Endothelial cell of umbilical vein (primary cell): ENCODE data around the gene TMEM270. TPM values are rescaled to one million over a fixed set of nuclear protein-coding genes. Genes with fewer than 3 reads are reported as not detected.
A peak's percentile ranks its signal among the peaks of the same experiment; 100 is the strongest.

Source experiments
- BruUV-seq: library from RNA; stranded (reverse); fragments of 400-500 nt; replicated peaks from 2 replicates; lab custom pipeline; 2021; lab: Mats Ljungman, UMichigan
- CTCF ChIA-PET: fragments of 300-600, 350-600 bp; sonication (Branson Sonifier 250); formaldehyde crosslinking; loops from one replicate; lab custom pipeline; 2021; ENCODE audit warnings: antibody characterized with exemption, inconsistent platforms; lab: Charles Lee
- POLR2A ChIA-PET: fragments of 300-600, 350-600 bp; sonication (Branson Sonifier 250); formaldehyde crosslinking; loops from one replicate; lab custom pipeline; 2021; ENCODE audit warnings: antibody characterized with exemption, inconsistent platforms; lab: Charles Lee
- DNase-seq: peaks from one replicate; pipeline ENCODE4 v3.0.0-alpha.2; 2011; ENCODE audit warnings: low read depth, low spot score
- FAIRE-seq: peaks from 2 replicates; lab custom pipeline; 2011; peaks lifted over from hg19 to GRCh38; lab: Jason Lieb, UNC
- H2AFZ ChIP-seq: 2 replicates; pipeline ENCODE4 v1.6.0; 2012; ENCODE audit warnings: low read depth, low read length, control low read depth, inconsistent platforms
- H3K27ac ChIP-seq: 2 replicates; pipeline ENCODE4 v1.5.1; 2011; ENCODE audit warnings: low read depth, mild to moderate bottlenecking, control low read depth, low read length, moderate library complexity; ENCODE audit not compliant: insufficient read depth
- H3K27me3 ChIP-seq, 2 experiments: 2 replicates each; pipeline versions ENCODE4 v1.6.0 to v1.6.1; 2011; ENCODE audit warnings: low read length in 2 of 2, mixed read lengths in 1 of 2; ENCODE audit not compliant: control insufficient read depth in 2 of 2, insufficient read depth in 2 of 2
- H3K36me3 ChIP-seq, 2 experiments: 2 replicates in 1 of 2; 3 replicates in 1 of 2; pipeline ENCODE4 v1.5.1; 2011; ENCODE audit warnings: low read length in 2 of 2, mild to moderate bottlenecking in 1 of 2, moderate library complexity in 1 of 2; ENCODE audit not compliant: control insufficient read depth in 2 of 2, insufficient read depth in 2 of 2; ENCODE audit errors: extremely low read depth in 1 of 2
- H3K4me1 ChIP-seq: 3 replicates; pipeline ENCODE4 v1.5.1; 2011; ENCODE audit warnings: mild to moderate bottlenecking, low read length; ENCODE audit not compliant: control insufficient read depth, insufficient read depth; ENCODE audit errors: extremely low read depth
- H3K4me2 ChIP-seq: 2 replicates; pipeline ENCODE4 v1.6.1; 2011; ENCODE audit warnings: low read length, control low read depth, mixed read lengths; ENCODE audit not compliant: insufficient read depth
- H3K4me3 ChIP-seq, 3 experiments: fragments of 200-600 bp in 1 of 3; sonication (generic), shearing (Covaris generic) in 1 of 3; replicated peaks in 1 of 3; 2 replicates each; pipeline ENCODE4 v1.5.1; 2011 to 2016; ENCODE audit warnings: control low read depth in 3 of 3, low read length in 3 of 3, mild to moderate bottlenecking in 2 of 3, inconsistent platforms in 1 of 3, low read depth in 1 of 3, moderate library complexity in 1 of 3; ENCODE audit not compliant: insufficient read depth in 1 of 3
- H3K79me2 ChIP-seq: 2 replicates; pipeline ENCODE4 v1.6.0; 2012; ENCODE audit warnings: low read length, inconsistent platforms; ENCODE audit not compliant: control insufficient read depth, insufficient read depth
- H3K9ac ChIP-seq: replicated peaks from 2 replicates; pipeline ENCODE3; 2011; ENCODE audit warnings: low read length, control low read depth; ENCODE audit not compliant: insufficient read depth; ENCODE audit errors: extremely low read depth
- H3K9me1 ChIP-seq: replicated peaks from 3 replicates; pipeline ENCODE4 v1.6.0; 2011; ENCODE audit warnings: mild to moderate bottlenecking, low read length; ENCODE audit not compliant: control insufficient read depth, insufficient read depth; ENCODE audit errors: extremely low read depth
- H3K9me3 ChIP-seq: replicated peaks from 2 replicates; pipeline ENCODE4 v1.5.1; 2012; ENCODE audit warnings: low read length, inconsistent platforms; ENCODE audit not compliant: control insufficient read depth, insufficient read depth
- H4K20me1 ChIP-seq: replicated peaks from 2 replicates; pipeline ENCODE3; 2011; ENCODE audit warnings: mild to moderate bottlenecking, low read length; ENCODE audit not compliant: control insufficient read depth, insufficient read depth; ENCODE audit errors: extremely low read depth
- EZH2 ChIP-seq: IDR thresholded peaks from 2 replicates; pipeline ENCODE4 v1.6.1; 2012; ENCODE audit warnings: borderline replicate concordance, low read depth, mild to moderate bottlenecking, moderate library complexity, low read length, inconsistent platforms; ENCODE audit not compliant: severe bottlenecking
- FOS ChIP-seq: IDR thresholded peaks from 2 replicates; pipeline ENCODE4 v1.6.1; 2011; ENCODE audit warnings: mild to moderate bottlenecking, low read length, moderate library complexity, borderline replicate concordance; ENCODE audit not compliant: insufficient read depth
- GATA2 ChIP-seq: IDR thresholded peaks from 2 replicates; pipeline ENCODE4 v1.7.0; 2011; ENCODE audit warnings: low read depth, mild to moderate bottlenecking, moderate library complexity, mixed read lengths, low read length; ENCODE audit not compliant: insufficient read length, insufficient read depth
- JUN ChIP-seq: IDR thresholded peaks from 2 replicates; pipeline ENCODE4 v1.6.1; 2011; ENCODE audit warnings: borderline replicate concordance, low read depth; ENCODE audit not compliant: insufficient read length, insufficient read depth
- MYC ChIP-seq: IDR thresholded peaks from one replicate; pipeline ENCODE4 v1.6.1; 2011; ENCODE audit warnings: mild to moderate bottlenecking, low read depth, low read length
- POLR2A ChIP-seq: IDR thresholded peaks from 2 replicates; pipeline ENCODE4 v1.6.1; 2012; ENCODE audit warnings: low read depth, mild to moderate bottlenecking, control low read depth, low read length
- POLR2AphosphoS5 ChIP-seq: IDR thresholded peaks from 2 replicates; pipeline ENCODE4 v1.6.1; 2012; ENCODE audit warnings: low read depth, mild to moderate bottlenecking, control low read depth, low read length, moderate library complexity; ENCODE audit not compliant: insufficient read depth
- dilution Hi-C: fragments of 300-500 bp; cut with MboI; formaldehyde crosslinking; loops from one replicate; pipeline ENCODE4 v1.15.0; 2019; ENCODE audit warnings: low sequenced_read_pairs; ENCODE audit not compliant: extremely low pct_ligation_motif_present
- intact Hi-C: fragments of 100-400 bp; cut with micrococcal nuclease; formaldehyde crosslinking; loops from one replicate; pipeline ENCODE4 v1.10.0; 2022
- polyA plus RNA-seq, 4 experiments: library from polyadenylated mRNA; depleted of rRNA in 3 of 4; stranded (reverse) in 3 of 4; unstranded in 1 of 4; fragments of >200 nt; gene quantifications; 2 replicates each; pipeline versions ENCODE4 v1.2.1 to v1.2.3, GENCODE V29; 2011 to 2012; ENCODE audit warnings: missing spikeins in 1 of 4
- total RNA-seq: library from RNA; stranded (reverse); gene quantifications from 2 replicates; pipeline ENCODE4 v1.2.3, GENCODE V29; 2021
- TF ChIP-seq, protein P1 (sequence below): IDR thresholded peaks from 2 replicates; pipeline ENCODE4 v1.6.1; 2011; ENCODE audit not compliant: insufficient read depth, insufficient read length
- TF ChIP-seq, protein P2 (sequence below), 2 donors: IDR thresholded peaks; 1 replicate in 1 of 2; 2 replicates in 1 of 2; pipeline ENCODE4 v1.5.1; 2011; ENCODE audit warnings: low read length in 2 of 2, mild to moderate bottlenecking in 2 of 2, moderate library complexity in 2 of 2, control low read depth in 1 of 2, inconsistent platforms in 1 of 2, low read depth in 1 of 2; ENCODE audit not compliant: insufficient read depth in 1 of 2; ENCODE audit errors: extremely low read depth in 1 of 2

Gene TMEM270
- total and polyA plus RNA-seq, 2 donors (not counting 3 experiments of a cell fraction or from before 2014, with no cell fraction given): not detected

DNA sequence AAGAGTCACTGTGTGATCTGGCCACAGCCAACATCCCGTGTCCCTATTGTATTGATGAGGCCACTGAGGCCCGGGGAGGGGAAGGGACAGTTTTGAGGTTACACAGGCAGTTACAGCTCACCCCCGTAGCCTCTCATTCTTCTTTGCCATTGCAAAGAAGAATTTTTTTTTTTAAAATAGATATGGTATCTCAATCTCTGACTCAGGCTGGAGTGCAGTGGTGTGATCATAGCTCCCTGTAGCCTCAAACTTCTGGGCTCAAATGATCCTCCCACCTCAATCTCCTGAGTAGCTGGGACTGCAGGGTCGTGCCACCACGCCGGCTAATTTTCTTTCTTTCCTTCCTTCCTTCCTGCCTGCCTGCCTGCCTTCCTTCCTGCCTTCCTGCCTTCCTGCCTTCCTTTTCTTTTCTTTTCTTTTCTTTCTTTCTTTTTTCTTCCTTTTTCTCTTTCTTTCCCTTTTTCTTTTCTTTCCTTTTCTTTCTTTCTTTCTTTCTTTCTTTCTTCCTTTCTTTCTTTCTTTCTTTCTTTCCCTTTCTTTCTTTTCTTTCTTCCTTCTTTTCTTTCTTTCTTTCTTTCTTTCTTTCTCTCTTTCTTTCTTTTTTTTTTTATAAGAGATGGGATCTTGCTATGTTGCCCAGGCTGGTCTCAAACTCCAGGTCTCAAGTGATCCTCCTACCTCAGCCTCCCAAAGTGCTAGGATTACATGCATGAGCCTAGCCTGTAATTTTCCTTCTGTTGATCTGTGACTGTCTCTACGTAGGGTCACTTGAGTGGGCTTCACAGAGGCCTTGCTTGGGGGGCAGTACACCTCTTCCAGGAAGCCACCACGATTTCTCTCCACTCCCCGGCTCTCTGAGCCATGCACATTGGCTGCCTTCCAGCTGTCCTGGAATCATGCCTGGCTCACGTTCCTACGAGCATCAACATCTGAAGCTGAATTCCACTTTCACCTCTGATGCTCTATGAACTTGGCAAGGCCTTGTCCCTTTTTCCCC, 31.3 kb downstream of the TMEM270 start:
- H3K9me1 ChIP-seq: no peaks in the 10 kb centered on the region
- no peak for TF ChIP-seq FOS
- TF ChIP-seq MYC: no peak
- TF ChIP-seq POLR2AphosphoS5: no peak
- TF ChIP-seq, protein P1, sequence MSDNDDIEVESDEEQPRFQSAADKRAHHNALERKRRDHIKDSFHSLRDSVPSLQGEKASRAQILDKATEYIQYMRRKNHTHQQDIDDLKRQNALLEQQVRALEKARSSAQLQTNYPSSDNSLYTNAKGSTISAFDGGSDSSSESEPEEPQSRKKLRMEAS: no peak
- no peak for TF ChIP-seq JUN
- TF ChIP-seq, protein P2, sequence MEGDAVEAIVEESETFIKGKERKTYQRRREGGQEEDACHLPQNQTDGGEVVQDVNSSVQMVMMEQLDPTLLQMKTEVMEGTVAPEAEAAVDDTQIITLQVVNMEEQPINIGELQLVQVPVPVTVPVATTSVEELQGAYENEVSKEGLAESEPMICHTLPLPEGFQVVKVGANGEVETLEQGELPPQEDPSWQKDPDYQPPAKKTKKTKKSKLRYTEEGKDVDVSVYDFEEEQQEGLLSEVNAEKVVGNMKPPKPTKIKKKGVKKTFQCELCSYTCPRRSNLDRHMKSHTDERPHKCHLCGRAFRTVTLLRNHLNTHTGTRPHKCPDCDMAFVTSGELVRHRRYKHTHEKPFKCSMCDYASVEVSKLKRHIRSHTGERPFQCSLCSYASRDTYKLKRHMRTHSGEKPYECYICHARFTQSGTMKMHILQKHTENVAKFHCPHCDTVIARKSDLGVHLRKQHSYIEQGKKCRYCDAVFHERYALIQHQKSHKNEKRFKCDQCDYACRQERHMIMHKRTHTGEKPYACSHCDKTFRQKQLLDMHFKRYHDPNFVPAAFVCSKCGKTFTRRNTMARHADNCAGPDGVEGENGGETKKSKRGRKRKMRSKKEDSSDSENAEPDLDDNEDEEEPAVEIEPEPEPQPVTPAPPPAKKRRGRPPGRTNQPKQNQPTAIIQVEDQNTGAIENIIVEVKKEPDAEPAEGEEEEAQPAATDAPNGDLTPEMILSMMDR (IDR thresholded peaks at IDR 0.05; ENCODE audit: extremely low read depth in 1 of 2, insufficient read depth in 1 of 2, low read depth in 1 of 2, low read length in 2 of 2): no peak
- no peak for TF ChIP-seq GATA2
- TF ChIP-seq EZH2: no peak
- TF ChIP-seq POLR2A: no peak
- no peak overlapping the region for H3K27ac ChIP-seq
- ChIA-PET CTCF (interaction anchor here (1.2 to 3.0 kb wide), 2 partner anchors 74 to 134 kb away, joined by 3 to 20 read pairs; no protein-coding TSS in a partner anchor), POLR2A (no interaction called here)
- FAIRE-seq (peak; percentile 62), DNase-seq (peak; percentile 53)
- H3K4me3 ChIP-seq: no peak overlapping the region
- no peaks in the 10 kb centered on the region for H3K27me3 ChIP-seq
- no peaks in the 10 kb centered on the region for H4K20me1 ChIP-seq
- dilution Hi-C loops: no loop called here
- H3K9me3 ChIP-seq: no peaks in the 10 kb centered on the region
- H3K79me2 ChIP-seq: no peaks in the 10 kb centered on the region
- no TSS peak for BruUV-seq
- no peaks in the 10 kb centered on the region for H3K4me1 ChIP-seq
- H3K4me2 ChIP-seq: no peak overlapping the region
- H2AFZ ChIP-seq: no peak overlapping the region
- intact Hi-C loops: no loop called here
- no peak overlapping the region for H3K9ac ChIP-seq
- no peaks in the 10 kb centered on the region for H3K36me3 ChIP-seq
